Lung (tissue), 12 donors: Measurements from ENCODE around the gene DHRSX. TPM values are rescaled to one million over a fixed set of nuclear protein-coding genes. Genes with fewer than 3 reads are reported as not detected.

Experiments
- ATAC-seq: fragments of 200-7000 bp; cut with Tn5 transposase; one replicate; pipeline ENCODE4 v1.9.1; 2020; ENCODE audit warnings: moderate number of reproducible peaks; ENCODE audit not compliant: insufficient read depth, low FRiP score
- DNase-seq, 3 donors: peaks; one replicate each; pipeline ENCODE4 v3.0.0-alpha.2; 2013 to 2017
- H3K27ac ChIP-seq, 2 donors: one replicate each; pipeline ENCODE4 v1.5.1; 2013; ENCODE audit warnings: mild to moderate bottlenecking in 2 of 2, moderate library complexity in 2 of 2, control low read depth in 1 of 2, inconsistent platforms in 1 of 2, low read depth in 1 of 2, low read length in 1 of 2
- H3K27me3 ChIP-seq, 3 donors: one replicate each; pipeline ENCODE4 v1.5.1; 2013; ENCODE audit warnings: low read length in 2 of 3; ENCODE audit not compliant: control insufficient read depth in 3 of 3, insufficient read depth in 3 of 3
- H3K36me3 ChIP-seq, 4 donors: one replicate each; pipeline ENCODE4 v1.5.1; 2013; ENCODE audit warnings: low read length in 4 of 4, mild to moderate bottlenecking in 1 of 4, moderate library complexity in 1 of 4; ENCODE audit not compliant: control insufficient read depth in 4 of 4, insufficient read depth in 4 of 4
- H3K4me1 ChIP-seq, 5 donors: one replicate each; pipeline ENCODE4 v1.5.1; 2013; ENCODE audit warnings: low read length in 5 of 5, mild to moderate bottlenecking in 2 of 5, moderate library complexity in 1 of 5; ENCODE audit not compliant: control insufficient read depth in 5 of 5, insufficient read depth in 5 of 5
- H3K4me3 ChIP-seq: one replicate; pipeline ENCODE4 v1.5.1; 2013; ENCODE audit warnings: mild to moderate bottlenecking, control low read depth, moderate library complexity
- H3K9ac ChIP-seq, 2 donors: one replicate each; pipeline ENCODE4 v1.5.1; 2013; ENCODE audit warnings: low read length in 2 of 2, control low read depth in 1 of 2; ENCODE audit not compliant: insufficient read depth in 1 of 2
- H3K9me3 ChIP-seq, 4 donors: one replicate each; pipeline ENCODE4 v1.5.1; 2013; ENCODE audit warnings: low read length in 3 of 4, mild to moderate bottlenecking in 1 of 4, moderate library complexity in 1 of 4; ENCODE audit not compliant: control insufficient read depth in 4 of 4, insufficient read depth in 3 of 4
- CTCF ChIP-seq: IDR thresholded peaks from 2 replicates; pipeline ENCODE4 v1.5.1; 2012; ENCODE audit warnings: mild to moderate bottlenecking; ENCODE audit errors: control extremely low read depth, extremely low read depth
- WGBS, 2 donors: extraction: QIAGEN DNeasy Blood & Tissue Kit; methylation state at CpG; one replicate each; pipeline ENCODE4 v1.1.7; 2013; 5-methylcytosine and 5-hydroxymethylcytosine counted together
- polyA plus RNA-seq, 2 donors: library from polyadenylated mRNA; stranded (reverse); fragments of 200-250 nt; gene quantifications; one replicate each; pipeline ENCODE4 v1.2.1, GENCODE V29; 2013
- total RNA-seq, 2 donors: library from RNA; depleted of rRNA in 1 of 2; stranded (reverse); fragments of >200 nt in 1 of 2; gene quantifications; one replicate each; pipeline ENCODE4 v1.2.1, GENCODE V29; 2014 to 2021
- donor health status: control.
- donor health status: control.
- donor health status: Bipolar disorder and iron deficiency.
- donor health status: healthy.
- donor health status: DM: yes; HTN: yes; CAD: no.

The DHRSX gene
- total and polyA plus RNA-seq, 4 donors, result 7.0 to 26.3 (median 18.9) TPM

GRCh38 chrX:2495595-2495994, 5.2 kb downstream of the DHRSX start:
- Histone ChIP-seq H3K36me3 (peaks cover 0 to 12% (median 0%) of the 10 kb centered on the region in 4 donors), H3K9ac (no peak overlapping the region), H3K4me3 (no peak overlapping the region), H3K4me1 (peaks cover 6 to 27% (median 16%) of the 10 kb centered on the region in 5 donors), H3K9me3 (no peaks in the 10 kb centered on the region), H3K27me3 (no peaks in the 10 kb centered on the region), H3K27ac (no peak overlapping the region)
- 73 to 90% methylated on average over 14 of the region's 14 CpGs for WGBS, 2 donors
- DNase-seq (no peak), ATAC-seq (no peak)
- no peak for TF ChIP-seq CTCF

- TF ChIP-seq CTCF, result no peak
- peaks cover 0 to 1% (median 0%) of the 10 kb centered on the region in 4 donors for H3K9me3 ChIP-seq
- 87 to 92% methylated on average over 22 of the region's 22 CpGs for WGBS, 2 donors
- H3K9ac ChIP-seq, result no peak overlapping the region
- peaks cover 0 to 11% (median 0%) of the 10 kb centered on the region in 5 donors for H3K4me1 ChIP-seq
- ATAC-seq (no peak), DNase-seq (no peak)
- peak overlapping the region in 1 of 2 donors; percentile 2 for H3K27ac ChIP-seq
- no peaks in the 10 kb centered on the region for H3K27me3 ChIP-seq
- peaks cover 0 to 40% (median 19%) of the 10 kb centered on the region in 4 donors for H3K36me3 ChIP-seq
- H3K4me3 ChIP-seq, result no peak overlapping the region
These were observed 8.1 kb downstream of the DHRSX start for GRCh38 chrX:2492531-2493218.

- H3K4me3 ChIP-seq, result no peak overlapping the region
- DNase-seq (no peak), ATAC-seq (no peak)
- no peaks in the 10 kb centered on the region for H3K27me3 ChIP-seq
- peaks cover 0 to 1% (median 0%) of the 10 kb centered on the region in 4 donors for H3K9me3 ChIP-seq
- H3K4me1 ChIP-seq, result peaks cover 0 to 13% (median 0%) of the 10 kb centered on the region in 5 donors
- no peak overlapping the region for H3K27ac ChIP-seq
- 96 to 98% methylated on average over 22 of the region's 22 CpGs for WGBS, 2 donors
- peaks cover 0 to 51% (median 25%) of the 10 kb centered on the region in 4 donors for H3K36me3 ChIP-seq
- no peak for TF ChIP-seq CTCF
- no peak overlapping the region for H3K9ac ChIP-seq
These were observed 10.1 kb downstream of the DHRSX start for GRCh38 chrX:2490634-2491033.
